Esophagus muscularis mucosa (tissue), 3 donors: Measurements from ENCODE around the gene PRKCQ.

ENCODE experiments used
- POLR2A ChIP-seq: fragments of 450-650 bp; IDR thresholded peaks from one replicate; pipeline ENCODE4 v1.6.1; 2017; ENCODE audit warnings: antibody characterized with exemption, moderate library complexity, mild to moderate bottlenecking, low read depth
- TF ChIP-seq, protein P1 (sequence below), 3 experiments: fragments of 200-600 bp in 2 of 3; fragments of 450-650 bp in 1 of 3; sonication (generic) in 2 of 3; IDR thresholded peaks; one replicate each; pipeline ENCODE4 v1.5.1; 2017 to 2019; ENCODE audit warnings: antibody characterized with exemption in 3 of 3, mild to moderate bottlenecking in 2 of 3, moderate library complexity in 1 of 3

DNA sequence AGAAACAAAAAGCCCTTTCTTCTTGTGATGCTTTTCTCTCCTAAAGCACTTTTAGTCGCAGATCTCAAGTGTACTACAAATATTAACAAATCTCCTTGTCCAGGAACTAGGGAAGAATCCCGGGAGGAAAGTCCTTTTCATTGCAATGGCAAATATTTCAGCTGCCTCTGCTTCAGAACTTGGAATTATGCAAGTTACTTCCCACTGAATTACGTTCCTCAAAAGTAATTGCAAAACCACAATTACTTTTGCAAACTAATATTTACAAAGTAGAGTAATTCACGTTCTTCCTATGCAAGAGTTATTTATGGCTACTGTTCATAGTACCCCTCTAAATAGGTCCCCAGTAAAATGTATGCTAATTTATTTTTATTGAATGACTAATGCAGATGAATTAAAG, 14.5 kb downstream of the PRKCQ start:
- TF ChIP-seq, protein P1, sequence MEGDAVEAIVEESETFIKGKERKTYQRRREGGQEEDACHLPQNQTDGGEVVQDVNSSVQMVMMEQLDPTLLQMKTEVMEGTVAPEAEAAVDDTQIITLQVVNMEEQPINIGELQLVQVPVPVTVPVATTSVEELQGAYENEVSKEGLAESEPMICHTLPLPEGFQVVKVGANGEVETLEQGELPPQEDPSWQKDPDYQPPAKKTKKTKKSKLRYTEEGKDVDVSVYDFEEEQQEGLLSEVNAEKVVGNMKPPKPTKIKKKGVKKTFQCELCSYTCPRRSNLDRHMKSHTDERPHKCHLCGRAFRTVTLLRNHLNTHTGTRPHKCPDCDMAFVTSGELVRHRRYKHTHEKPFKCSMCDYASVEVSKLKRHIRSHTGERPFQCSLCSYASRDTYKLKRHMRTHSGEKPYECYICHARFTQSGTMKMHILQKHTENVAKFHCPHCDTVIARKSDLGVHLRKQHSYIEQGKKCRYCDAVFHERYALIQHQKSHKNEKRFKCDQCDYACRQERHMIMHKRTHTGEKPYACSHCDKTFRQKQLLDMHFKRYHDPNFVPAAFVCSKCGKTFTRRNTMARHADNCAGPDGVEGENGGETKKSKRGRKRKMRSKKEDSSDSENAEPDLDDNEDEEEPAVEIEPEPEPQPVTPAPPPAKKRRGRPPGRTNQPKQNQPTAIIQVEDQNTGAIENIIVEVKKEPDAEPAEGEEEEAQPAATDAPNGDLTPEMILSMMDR (IDR thresholded peaks at IDR 0.05): no peak
- no peak for TF ChIP-seq POLR2A
